Measurements from ENCODE around the gene RNF133.

- TF ChIP-seq POLR2A (IDR thresholded peaks at IDR 0.05): no peak
- no peak for TF ChIP-seq CTCF (IDR thresholded peaks at IDR 0.05)
Measured at GRCh38 chr7:122727354-122727753, 28.4 kb upstream of the RNF133 start.
